LNCAP (cell line): ENCODE data around the gene STAC.

Experiments used
- CTCF ChIP-seq: fragments of 450-650 bp; IDR thresholded peaks from 2 replicates; pipeline ENCODE4 v1.5.1; 2017; ENCODE audit warnings: mild to moderate bottlenecking

STAC gene

GRCh38 chr3:36557708-36558421, 177.6 kb downstream of the STAC start:
- TF ChIP-seq CTCF = no peak

GRCh38 chr3:36558961-36559360, 178.7 kb downstream of the STAC start:
- no peak for TF ChIP-seq CTCF

- TF ChIP-seq CTCF = no peak
These were observed 180.4 kb downstream of the STAC start for GRCh38 chr3:36560685-36561084.

- no peak for TF ChIP-seq CTCF
These were observed 181.3 kb downstream of the STAC start for GRCh38 chr3:36561601-36562000.

- TF ChIP-seq CTCF = no peak
These were observed 182.6 kb downstream of the STAC start for GRCh38 chr3:36562945-36563344.

GRCh38 chr3:36575241-36575640, 194.9 kb downstream of the STAC start:
- TF ChIP-seq CTCF = no peak

- TF ChIP-seq CTCF = no peak
These were observed 199.4 kb downstream of the STAC start for GRCh38 chr3:36579746-36580145.

- no peak for TF ChIP-seq CTCF
These were observed 200.4 kb downstream of the STAC start for GRCh38 chr3:36580716-36581115.
